T-helper 2 cell treated with Interferon-gamma antibody and Interleukin-4, amounts not matched to agents 5 μg/mL and 100 μg/mL, for 36 hours (primary cell): ENCODE measurements around the gene LBX1.

ENCODE experiments used
- DNase-seq: peaks from one replicate; pipeline ENCODE4 v3.0.0; 2021; ENCODE audit warnings: low spot score
- H3K27ac Mint-ChIP-seq: one replicate; pipeline ENCODE4 v1.8.0; 2021; ENCODE audit warnings: mild to moderate bottlenecking, mixed read lengths
- H3K27me3 Mint-ChIP-seq: one replicate; pipeline ENCODE4 v1.8.0; 2021; ENCODE audit warnings: low read depth, mixed read lengths
- H3K36me3 Mint-ChIP-seq: one replicate; pipeline ENCODE4 v1.8.0; 2021; ENCODE audit warnings: low read depth, mixed read lengths
- H3K4me1 Mint-ChIP-seq: one replicate; pipeline ENCODE4 v1.8.0; 2021; ENCODE audit warnings: low read depth, mixed read lengths
- H3K4me3 Mint-ChIP-seq: one replicate; pipeline ENCODE4 v1.8.0; 2022; ENCODE audit warnings: mild to moderate bottlenecking, moderate library complexity, mixed read lengths
- H3K9me3 Mint-ChIP-seq: one replicate; pipeline ENCODE4 v1.8.0; 2021; ENCODE audit warnings: mixed read lengths

Gene LBX1

GRCh38 chr10:101229266-101230182 lies at the start of gene LBX1:
Gene LBX1, minus strand, starts transcription at chr10:101229463. Its CDS starts 648 bp downstream, at chr10:101228815.
- Mint-ChIP-seq H3K9me3 (no peaks in the 10 kb centered on the region), H3K4me1 (peaks cover 11% of the 10 kb centered on the region), H3K4me3 (no peak within 1 kb of the TSS), H3K27ac (peak within 1 kb of the TSS; percentile 18), H3K36me3 (peaks cover 3% of the 10 kb centered on the region), H3K27me3 (peaks cover 81% of the 10 kb centered on the region)
- DNase-seq = no peak

DNA sequence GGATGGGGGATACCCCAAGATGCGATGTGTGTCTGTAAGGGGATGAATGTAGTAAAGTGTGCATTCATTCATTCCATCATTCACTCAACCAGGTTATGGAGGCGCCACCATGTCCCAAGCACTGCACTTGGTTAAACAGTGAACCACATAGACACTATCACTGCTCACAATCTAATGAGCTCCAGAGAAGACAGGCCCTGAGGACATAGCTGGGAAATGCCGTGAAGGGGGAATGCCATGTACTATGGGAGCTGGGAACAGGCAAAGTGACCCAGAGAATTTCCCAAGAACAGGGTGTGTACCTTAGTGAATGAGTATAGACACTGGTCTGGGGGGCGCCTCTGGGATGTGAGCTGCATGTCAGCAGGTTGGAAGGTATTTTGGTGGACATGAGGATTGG lies 44.5 kb upstream of the LBX1 start:
- no peak overlapping the region for H3K27ac Mint-ChIP-seq
- no peaks in the 10 kb centered on the region for H3K4me1 Mint-ChIP-seq
- no peaks in the 10 kb centered on the region for H3K36me3 Mint-ChIP-seq
- H3K4me3 Mint-ChIP-seq = no peak overlapping the region
- DNase-seq = no peak
- no peaks in the 10 kb centered on the region for H3K9me3 Mint-ChIP-seq
- peaks cover 14% of the 10 kb centered on the region for H3K27me3 Mint-ChIP-seq

- DNase-seq = no peak
- Mint-ChIP-seq H3K4me3 (no peak overlapping the region), H3K36me3 (no peaks in the 10 kb centered on the region), H3K27me3 (peaks cover 14% of the 10 kb centered on the region), H3K9me3 (no peaks in the 10 kb centered on the region), H3K4me1 (no peaks in the 10 kb centered on the region), H3K27ac (no peak overlapping the region)
These were observed 44.1 kb upstream of the LBX1 start for GRCh38 chr10:101273330-101273729.

- peaks cover 14% of the 10 kb centered on the region for H3K27me3 Mint-ChIP-seq
- H3K27ac Mint-ChIP-seq = no peak overlapping the region
- no peaks in the 10 kb centered on the region for H3K36me3 Mint-ChIP-seq
- H3K4me1 Mint-ChIP-seq = no peaks in the 10 kb centered on the region
- DNase-seq = peak; percentile 36
- no peak overlapping the region for H3K4me3 Mint-ChIP-seq
- H3K9me3 Mint-ChIP-seq = no peaks in the 10 kb centered on the region
These were observed 43.1 kb upstream of the LBX1 start for GRCh38 chr10:101272229-101272868.

DNA sequence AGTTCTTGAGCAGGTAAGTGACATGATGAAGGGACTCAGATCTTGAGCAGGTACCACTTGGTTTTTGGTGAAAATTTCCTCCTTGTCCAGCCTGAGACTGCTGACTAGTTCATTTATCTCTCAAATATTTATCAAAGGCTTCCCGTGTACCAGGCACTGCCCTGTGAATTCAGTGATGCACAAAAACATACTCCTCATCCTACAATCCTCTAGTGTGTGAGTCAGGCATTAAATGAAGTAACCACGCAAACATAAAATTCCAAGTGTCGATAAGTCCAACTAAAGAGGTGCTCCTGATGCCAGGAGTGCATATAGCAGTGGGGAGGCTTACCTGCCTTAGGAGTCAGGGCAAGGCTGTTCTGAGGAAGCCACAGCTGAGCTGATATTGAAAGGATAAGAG lies 41.5 kb upstream of the LBX1 start:
- Mint-ChIP-seq H3K27me3 (peaks cover 14% of the 10 kb centered on the region), H3K4me1 (no peaks in the 10 kb centered on the region), H3K4me3 (no peak overlapping the region), H3K27ac (no peak overlapping the region), H3K36me3 (no peaks in the 10 kb centered on the region), H3K9me3 (no peaks in the 10 kb centered on the region)
- DNase-seq = no peak

- H3K36me3 Mint-ChIP-seq = no peaks in the 10 kb centered on the region
- DNase-seq = no peak
- no peak overlapping the region for H3K27ac Mint-ChIP-seq
- H3K4me3 Mint-ChIP-seq = no peak overlapping the region
- no peaks in the 10 kb centered on the region for H3K4me1 Mint-ChIP-seq
- peaks cover 20% of the 10 kb centered on the region for H3K27me3 Mint-ChIP-seq
- H3K9me3 Mint-ChIP-seq = no peaks in the 10 kb centered on the region
These were observed 38.5 kb upstream of the LBX1 start for GRCh38 chr10:101267776-101268175.

DNA sequence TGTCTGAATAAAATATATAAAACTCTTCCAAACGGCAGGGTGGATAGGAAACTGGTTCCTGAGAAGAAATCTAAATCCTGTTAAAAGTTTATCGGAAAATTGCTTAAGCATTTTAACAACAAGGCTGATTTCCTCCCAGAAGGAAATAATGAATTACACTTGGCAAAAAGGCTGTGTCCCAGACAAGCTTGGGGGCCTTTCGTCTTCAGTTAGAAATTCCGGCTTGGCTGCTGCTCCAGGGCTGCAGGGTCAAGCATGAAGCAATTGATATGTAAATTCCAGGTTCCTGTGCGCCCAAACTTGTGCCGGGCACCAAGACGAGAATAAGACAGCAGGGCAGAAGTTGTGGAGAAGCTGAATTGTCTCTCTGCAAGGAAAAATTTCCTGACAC lies 38.0 kb upstream of the LBX1 start:
- H3K4me1 Mint-ChIP-seq = no peaks in the 10 kb centered on the region
- no peak overlapping the region for H3K4me3 Mint-ChIP-seq
- peaks cover 22% of the 10 kb centered on the region for H3K27me3 Mint-ChIP-seq
- no peak overlapping the region for H3K27ac Mint-ChIP-seq
- no peak for DNase-seq
- H3K9me3 Mint-ChIP-seq = no peaks in the 10 kb centered on the region
- no peaks in the 10 kb centered on the region for H3K36me3 Mint-ChIP-seq

DNA sequence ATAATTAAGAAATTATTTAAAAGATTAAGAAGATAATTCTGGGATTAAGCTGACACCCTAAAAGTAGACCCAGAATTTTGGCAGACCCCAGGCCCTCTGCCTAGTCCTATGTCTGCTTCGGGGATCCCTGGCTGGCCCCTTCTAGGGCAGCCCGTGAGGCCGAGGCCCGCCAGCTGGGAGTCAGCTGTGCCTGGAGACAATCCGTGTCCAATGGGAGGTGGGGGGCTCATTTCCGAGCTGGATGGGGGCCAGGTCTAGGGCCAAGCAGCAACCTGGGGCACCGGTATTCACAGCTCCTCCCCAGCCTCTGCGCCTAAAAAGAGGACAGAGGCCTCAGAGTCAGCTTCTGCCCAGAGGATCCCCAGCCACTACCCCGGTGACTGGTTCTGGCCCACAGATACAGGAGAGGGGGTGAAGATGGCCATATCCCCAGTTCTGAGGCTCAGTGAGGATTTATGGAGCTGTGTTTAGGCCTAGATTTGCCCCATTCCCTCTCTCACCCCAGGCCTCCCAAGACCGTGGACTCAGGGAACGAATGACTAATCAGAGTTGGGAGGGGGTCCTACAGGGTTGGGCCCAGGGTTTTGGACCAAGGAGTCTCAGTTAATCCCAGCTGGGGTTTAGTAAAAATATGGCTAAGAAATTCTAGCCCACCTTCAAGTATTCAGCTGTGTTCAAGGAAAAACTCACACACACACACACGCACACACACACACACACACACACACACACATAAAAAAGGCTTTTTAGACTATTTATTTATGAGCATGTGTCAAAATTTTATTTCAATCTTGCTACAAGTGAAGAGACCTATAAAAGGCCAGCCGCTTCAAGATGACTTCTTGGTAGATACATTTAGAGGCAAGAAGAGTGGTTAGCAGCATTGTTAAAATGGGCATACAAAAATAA lies 37.4 kb upstream of the LBX1 start:
- Mint-ChIP-seq H3K4me1 (no peaks in the 10 kb centered on the region), H3K36me3 (no peaks in the 10 kb centered on the region), H3K9me3 (no peaks in the 10 kb centered on the region), H3K27ac (no peak overlapping the region), H3K27me3 (peaks cover 23% of the 10 kb centered on the region), H3K4me3 (no peak overlapping the region)
- DNase-seq = no peak

DNA sequence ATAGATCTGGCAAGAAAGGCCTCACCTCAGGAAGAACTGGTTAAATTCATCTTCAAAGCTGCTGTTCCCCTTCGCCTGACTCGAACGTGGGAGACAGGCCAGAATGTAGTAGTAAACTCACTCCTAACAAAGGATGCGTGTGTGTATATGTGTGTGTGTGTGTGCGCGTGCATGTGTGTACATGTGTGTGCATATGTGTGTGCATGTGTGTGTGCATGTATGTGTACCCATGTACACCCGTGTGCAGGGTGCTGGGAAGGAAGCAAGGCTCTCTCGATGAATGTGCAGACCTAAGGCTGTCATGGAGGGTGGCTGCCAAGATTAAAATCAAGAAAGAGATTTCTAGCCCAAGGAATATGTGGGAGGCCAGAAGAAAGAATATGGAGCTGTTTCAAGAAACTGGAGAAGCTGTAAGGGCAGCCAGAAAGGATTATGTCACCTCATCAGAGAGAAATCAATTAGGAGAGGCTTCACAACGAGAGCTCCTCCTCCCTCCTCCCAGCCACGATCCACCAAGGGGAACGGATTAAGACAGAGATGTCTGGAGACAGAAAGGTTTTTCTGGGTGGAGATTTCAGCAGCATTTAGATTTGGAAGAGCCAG lies 34.0 kb upstream of the LBX1 start:
- Mint-ChIP-seq H3K4me1 (no peaks in the 10 kb centered on the region), H3K27ac (no peak overlapping the region), H3K4me3 (no peak overlapping the region), H3K9me3 (no peaks in the 10 kb centered on the region), H3K27me3 (peaks cover 27% of the 10 kb centered on the region), H3K36me3 (no peaks in the 10 kb centered on the region)
- no peak for DNase-seq

DNA sequence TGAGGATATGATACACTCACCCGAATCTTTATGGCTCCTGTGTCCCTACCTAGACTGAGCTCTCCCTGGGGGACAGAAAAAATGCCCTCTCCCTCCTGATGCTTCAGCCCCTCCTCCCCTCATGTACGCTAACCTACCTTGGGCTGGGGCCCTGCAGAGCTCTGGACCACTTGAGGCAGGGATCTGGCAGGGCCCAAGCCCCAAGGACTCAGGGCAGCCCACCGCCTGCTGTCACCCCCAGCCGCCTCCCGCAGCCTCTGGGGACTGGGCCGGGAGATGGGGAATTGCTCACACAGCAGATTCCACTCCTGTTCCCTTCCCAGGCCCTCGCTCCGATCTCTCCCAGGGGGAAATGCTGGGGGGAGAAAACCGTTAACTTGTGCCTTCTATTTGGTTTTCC lies 32.9 kb upstream of the LBX1 start:
- no peaks in the 10 kb centered on the region for H3K9me3 Mint-ChIP-seq
- no peak overlapping the region for H3K4me3 Mint-ChIP-seq
- H3K36me3 Mint-ChIP-seq = no peaks in the 10 kb centered on the region
- peaks cover 27% of the 10 kb centered on the region for H3K27me3 Mint-ChIP-seq
- H3K27ac Mint-ChIP-seq = no peak overlapping the region
- no peak for DNase-seq
- H3K4me1 Mint-ChIP-seq = no peaks in the 10 kb centered on the region

- Mint-ChIP-seq H3K4me1 (no peaks in the 10 kb centered on the region), H3K36me3 (no peaks in the 10 kb centered on the region), H3K27me3 (peaks cover 27% of the 10 kb centered on the region), H3K9me3 (no peaks in the 10 kb centered on the region), H3K4me3 (no peak overlapping the region), H3K27ac (no peak overlapping the region)
- DNase-seq = no peak
These were observed 32.4 kb upstream of the LBX1 start for GRCh38 chr10:101261702-101262101.

- H3K9me3 Mint-ChIP-seq = no peaks in the 10 kb centered on the region
- no peak for DNase-seq
- no peak overlapping the region for H3K27ac Mint-ChIP-seq
- no peaks in the 10 kb centered on the region for H3K36me3 Mint-ChIP-seq
- H3K4me1 Mint-ChIP-seq = no peaks in the 10 kb centered on the region
- H3K4me3 Mint-ChIP-seq = no peak overlapping the region
- H3K27me3 Mint-ChIP-seq = peaks cover 27% of the 10 kb centered on the region
These were observed 31.7 kb upstream of the LBX1 start for GRCh38 chr10:101260764-101261481.
